ACC112 (cell line): ENCODE measurements around the gene FKBP5.

ENCODE experiments used
- H2AFZ ChIP-seq: fragments of 200-600 bp; sonication (generic); one replicate; pipeline ENCODE4 v1.6.0; 2017; ENCODE audit warnings: antibody characterized with exemption, low read length; ENCODE audit not compliant: unreplicated experiment
- H3K27ac ChIP-seq: fragments of 200-600 bp; sonication (generic); 2 replicates; pipeline ENCODE4 v1.5.1; 2014; ENCODE audit warnings: low read depth, mild to moderate bottlenecking, antibody characterized with exemption, low read length, moderate library complexity
- H3K27me3 ChIP-seq: fragments of 200-600 bp; sonication (generic); 2 replicates; pipeline ENCODE4 v1.6.1; 2014; ENCODE audit warnings: mild to moderate bottlenecking, antibody characterized with exemption, low read length, moderate library complexity, mixed read lengths; ENCODE audit not compliant: insufficient read depth
- H3K36me3 ChIP-seq: fragments of 200-600 bp; sonication (generic); 2 replicates; pipeline ENCODE4 v1.6.1; 2016; ENCODE audit warnings: mild to moderate bottlenecking, antibody characterized with exemption, low read length, moderate library complexity, mixed read lengths; ENCODE audit not compliant: insufficient read depth
- H3K4me1 ChIP-seq: fragments of 200-600 bp; sonication (generic); one replicate; pipeline ENCODE4 v1.6.1; 2016; ENCODE audit warnings: low read length, mixed read lengths; ENCODE audit not compliant: insufficient read depth, unreplicated experiment, control insufficient read depth
- H3K4me3 ChIP-seq: fragments of 200-600 bp; sonication (generic); 2 replicates; pipeline ENCODE4 v1.5.1; 2014; ENCODE audit warnings: mild to moderate bottlenecking, low read depth, low read length
- H3K79me2 ChIP-seq: fragments of 200-600 bp; sonication (generic); one replicate; pipeline ENCODE4 v1.6.0; 2016; ENCODE audit warnings: low read length; ENCODE audit not compliant: control insufficient read depth, unreplicated experiment, insufficient read depth

FKBP5 gene

GRCh38 chr6:35638679-35639078 lies 50.0 kb downstream of the FKBP5 start:
- peaks cover 52% of the 10 kb centered on the region for H3K79me2 ChIP-seq
- no peak overlapping the region for H3K4me3 ChIP-seq
- H3K27ac ChIP-seq: no peak overlapping the region
- no peak overlapping the region for H2AFZ ChIP-seq
- H3K4me1 ChIP-seq: peaks cover 41% of the 10 kb centered on the region
- no peaks in the 10 kb centered on the region for H3K27me3 ChIP-seq
- peaks cover 46% of the 10 kb centered on the region for H3K36me3 ChIP-seq

- H3K27ac ChIP-seq: peak overlapping the region; percentile 7; the same call in 1 of the 2 replicates
- peaks cover 41% of the 10 kb centered on the region for H3K36me3 ChIP-seq
- H3K4me3 ChIP-seq: no peak overlapping the region
Observed at GRCh38 chr6:35637911-35638310, 50.8 kb downstream of the FKBP5 start.

GRCh38 chr6:35635601-35636597 lies 52.8 kb downstream of the FKBP5 start:
- H3K4me1 ChIP-seq: peaks cover 24% of the 10 kb centered on the region
- peak overlapping the region; percentile 28 for H3K27ac ChIP-seq
- peaks cover 44% of the 10 kb centered on the region for H3K36me3 ChIP-seq
- H2AFZ ChIP-seq: no peak overlapping the region
- H3K4me3 ChIP-seq: no peak overlapping the region
- peaks cover 34% of the 10 kb centered on the region for H3K79me2 ChIP-seq
- no peaks in the 10 kb centered on the region for H3K27me3 ChIP-seq

More at GRCh38 chr6:35637911-35638310, 50.8 kb downstream of the FKBP5 start:
- peaks cover 33% of the 10 kb centered on the region for H3K4me1 ChIP-seq
- peaks cover 44% of the 10 kb centered on the region for H3K79me2 ChIP-seq
- no peak overlapping the region for H2AFZ ChIP-seq
- no peaks in the 10 kb centered on the region for H3K27me3 ChIP-seq

DNA sequence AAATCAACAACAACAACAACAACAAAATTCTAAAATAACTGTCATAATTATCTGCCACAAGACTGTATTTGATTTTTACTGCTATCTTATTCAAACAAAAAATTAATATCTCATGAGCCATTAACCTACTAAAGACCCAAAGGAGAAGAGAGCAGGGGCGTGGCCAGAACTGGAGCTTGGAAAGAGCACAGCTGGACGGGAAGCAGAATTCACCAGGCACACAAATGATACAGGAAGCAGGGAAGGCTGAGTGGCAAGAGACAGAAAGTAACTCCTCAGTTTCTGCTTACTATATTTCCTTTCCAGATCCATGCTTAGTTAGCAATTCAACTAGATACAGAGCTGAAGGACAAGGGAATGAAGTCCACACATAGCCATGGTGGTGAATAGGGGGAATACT lies 54.4 kb downstream of the FKBP5 start:
- Histone ChIP-seq H3K36me3 (peaks cover 48% of the 10 kb centered on the region), H3K79me2 (peaks cover 34% of the 10 kb centered on the region), H3K27me3 (no peaks in the 10 kb centered on the region), H3K27ac (no peak overlapping the region; the same call in 1 of the 2 replicates), H3K4me1 (peaks cover 18% of the 10 kb centered on the region), H3K4me3 (no peak overlapping the region), H2AFZ (no peak overlapping the region)

- Histone ChIP-seq H3K27me3 (no peaks in the 10 kb centered on the region), H3K4me1 (peaks cover 18% of the 10 kb centered on the region), H3K79me2 (peaks cover 29% of the 10 kb centered on the region), H2AFZ (no peak overlapping the region), H3K36me3 (peaks cover 47% of the 10 kb centered on the region), H3K27ac (0 out of 2 replicates have a peak overlapping the region, but pooled peaks have one; percentile 14), H3K4me3 (no peak overlapping the region)
Observed at GRCh38 chr6:35633579-35634089, 55.1 kb downstream of the FKBP5 start.

- no peak overlapping the region for H3K27ac ChIP-seq
- no peak overlapping the region for H3K4me3 ChIP-seq
- H2AFZ ChIP-seq: no peak overlapping the region
- H3K36me3 ChIP-seq: peaks cover 25% of the 10 kb centered on the region
- H3K4me1 ChIP-seq: peaks cover 4% of the 10 kb centered on the region
- no peaks in the 10 kb centered on the region for H3K27me3 ChIP-seq
- peaks cover 18% of the 10 kb centered on the region for H3K79me2 ChIP-seq
Observed at GRCh38 chr6:35629876-35630378, 58.8 kb downstream of the FKBP5 start.

GRCh38 chr6:35626401-35626800 lies 62.3 kb downstream of the FKBP5 start:
- no peak overlapping the region for H3K4me3 ChIP-seq
- no peak overlapping the region for H2AFZ ChIP-seq
- peaks cover 16% of the 10 kb centered on the region for H3K79me2 ChIP-seq
- H3K27ac ChIP-seq: no peak overlapping the region
- no peaks in the 10 kb centered on the region for H3K27me3 ChIP-seq
- H3K4me1 ChIP-seq: no peaks in the 10 kb centered on the region
- peaks cover 25% of the 10 kb centered on the region for H3K36me3 ChIP-seq

- Histone ChIP-seq H3K4me1 (no peaks in the 10 kb centered on the region), H3K27me3 (no peaks in the 10 kb centered on the region), H3K36me3 (peaks cover 17% of the 10 kb centered on the region), H3K4me3 (no peak overlapping the region), H3K27ac (no peak overlapping the region), H2AFZ (no peak overlapping the region), H3K79me2 (peaks cover 8% of the 10 kb centered on the region)
Observed at GRCh38 chr6:35624341-35625070, 64.2 kb downstream of the FKBP5 start.

DNA sequence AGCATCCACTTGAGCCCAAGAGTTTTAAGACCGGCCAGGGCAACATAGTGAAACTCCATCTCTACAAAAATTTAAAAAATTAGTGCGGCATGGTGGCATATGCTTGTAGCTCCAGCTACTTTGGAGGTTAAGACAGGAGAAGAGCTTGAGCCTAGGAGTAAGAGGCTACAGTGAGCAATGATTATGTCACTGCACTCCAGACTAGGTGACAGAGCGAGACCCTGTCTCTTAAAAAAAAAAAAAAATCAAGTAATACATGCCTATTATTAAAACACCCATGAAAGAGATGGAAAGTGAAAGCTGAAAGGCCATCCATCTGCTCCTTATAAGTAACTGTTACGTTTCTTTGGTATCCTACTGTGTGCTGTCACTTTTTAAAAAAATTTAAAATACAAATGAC lies 66.4 kb downstream of the FKBP5 start:
- Histone ChIP-seq H3K36me3 (peaks cover 32% of the 10 kb centered on the region), H3K79me2 (peaks cover 4% of the 10 kb centered on the region), H3K27ac (no peak overlapping the region), H2AFZ (no peak overlapping the region), H3K4me3 (no peak overlapping the region), H3K4me1 (no peaks in the 10 kb centered on the region), H3K27me3 (no peaks in the 10 kb centered on the region)

GRCh38 chr6:35620706-35621105 lies 68.0 kb downstream of the FKBP5 start:
- Histone ChIP-seq H3K79me2 (peaks cover 4% of the 10 kb centered on the region), H3K4me3 (no peak overlapping the region), H3K4me1 (no peaks in the 10 kb centered on the region), H3K27me3 (no peaks in the 10 kb centered on the region), H2AFZ (no peak overlapping the region), H3K27ac (no peak overlapping the region), H3K36me3 (peaks cover 32% of the 10 kb centered on the region)
